Hair follicular keratinocyte (primary cell): Measurements from ENCODE around the gene TNNI3K. TPM values are rescaled to one million over a fixed set of nuclear protein-coding genes. Genes with fewer than 3 reads are reported as not detected.

Experiments
- total RNA-seq: library from RNA; depleted of rRNA; stranded (reverse); fragments of >200 nt; gene quantifications from 2 replicates; pipeline ENCODE4 v1.2.3, GENCODE V29; 2015

Gene TNNI3K, protein sequence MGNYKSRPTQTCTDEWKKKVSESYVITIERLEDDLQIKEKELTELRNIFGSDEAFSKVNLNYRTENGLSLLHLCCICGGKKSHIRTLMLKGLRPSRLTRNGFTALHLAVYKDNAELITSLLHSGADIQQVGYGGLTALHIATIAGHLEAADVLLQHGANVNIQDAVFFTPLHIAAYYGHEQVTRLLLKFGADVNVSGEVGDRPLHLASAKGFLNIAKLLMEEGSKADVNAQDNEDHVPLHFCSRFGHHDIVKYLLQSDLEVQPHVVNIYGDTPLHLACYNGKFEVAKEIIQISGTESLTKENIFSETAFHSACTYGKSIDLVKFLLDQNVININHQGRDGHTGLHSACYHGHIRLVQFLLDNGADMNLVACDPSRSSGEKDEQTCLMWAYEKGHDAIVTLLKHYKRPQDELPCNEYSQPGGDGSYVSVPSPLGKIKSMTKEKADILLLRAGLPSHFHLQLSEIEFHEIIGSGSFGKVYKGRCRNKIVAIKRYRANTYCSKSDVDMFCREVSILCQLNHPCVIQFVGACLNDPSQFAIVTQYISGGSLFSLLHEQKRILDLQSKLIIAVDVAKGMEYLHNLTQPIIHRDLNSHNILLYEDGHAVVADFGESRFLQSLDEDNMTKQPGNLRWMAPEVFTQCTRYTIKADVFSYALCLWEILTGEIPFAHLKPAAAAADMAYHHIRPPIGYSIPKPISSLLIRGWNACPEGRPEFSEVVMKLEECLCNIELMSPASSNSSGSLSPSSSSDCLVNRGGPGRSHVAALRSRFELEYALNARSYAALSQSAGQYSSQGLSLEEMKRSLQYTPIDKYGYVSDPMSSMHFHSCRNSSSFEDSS
- not detected in 2 replicates for total RNA-seq

GRCh38 chr1:74235153-74235552 lies at the start of gene TNNI3K:
TSS of gene TNNI3K (plus strand) at chr1:74235387. CDS start at chr1:74235452, 65 bp downstream.

GRCh38 chr1:74197657-74198552 lies 37.3 kb upstream of the TNNI3K start, which contains the start of the genes FPGT and LRRIQ3:
TSS of gene FPGT (plus strand) at chr1:74198242. CDS start at chr1:74198279, 37 bp downstream.
TSS of gene LRRIQ3 (minus strand) at chr1:74198176. CDS start at chr1:74183684, 14,492 bp downstream.

DNA sequence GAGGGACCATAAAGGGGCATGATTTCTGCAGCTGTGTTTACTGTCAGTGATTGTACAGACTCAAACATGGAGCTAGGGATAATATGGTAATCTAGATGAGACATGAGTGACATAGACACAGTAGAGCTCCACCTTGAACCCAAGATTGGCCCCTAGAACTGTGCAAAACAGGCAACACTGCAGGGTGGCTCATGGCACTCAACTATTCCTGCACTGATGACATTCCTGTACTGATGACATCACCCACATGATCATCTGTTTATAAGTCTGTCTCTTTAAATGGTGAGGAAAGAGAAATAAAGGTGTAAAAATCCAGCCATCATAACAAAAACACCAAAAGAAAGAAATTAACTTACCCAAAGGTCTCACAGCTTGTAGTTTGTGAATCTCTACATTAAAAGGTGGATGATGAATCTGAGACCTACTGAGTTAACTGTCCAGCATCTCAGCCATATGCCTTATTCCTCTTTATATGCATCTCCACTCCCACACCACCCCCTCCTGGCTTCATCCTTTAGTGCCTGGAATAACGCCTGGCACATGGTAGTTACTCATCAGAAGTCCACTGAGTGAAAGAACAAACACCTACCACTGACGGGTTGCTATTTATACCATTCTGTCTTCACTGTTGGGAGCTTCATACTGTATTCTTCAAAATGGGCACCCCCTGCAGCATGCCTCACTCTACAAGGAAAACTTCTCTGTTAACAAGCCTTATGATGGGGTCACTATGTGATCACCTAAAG lies 277.2 kb downstream of the TNNI3K start, which contains the start of gene LRRC53:
Gene LRRC53, minus strand, starts transcription at position 442 of the 746 bp plus-strand sequence. CDS start 29,262 bp downstream, outside the sequence.

Other genes with a start within 250 kb of the TNNI3K start
- gene LRRIQ3, start 37.2 kb upstream of the TNNI3K start, total RNA-seq, result 0.39 and 0.53 TPM in 2 replicates
- 11.3 and 13.4 TPM in 2 replicates for gene FPGT, start 37.1 kb upstream of the TNNI3K start, total RNA-seq